Transverse colon (tissue), 4 donors: ENCODE results near the gene CES2. TPM values are rescaled to one million over a fixed set of nuclear protein-coding genes. Genes with fewer than 3 reads are reported as not detected.
A peak's percentile ranks its signal among the peaks of the same experiment; 100 is the strongest.

Experiments used
- DNase-seq: peaks from one replicate; pipeline ENCODE4 v3.0.0-alpha.2; 2019
- H3K27ac ChIP-seq, 4 donors: fragments of 200-600 bp; sonication (generic); 2 replicates each; pipeline ENCODE4 v1.5.1; 2016 to 2018; ENCODE audit warnings: inconsistent platforms in 4 of 4
- H3K27me3 ChIP-seq: fragments of 200-600 bp; sonication (generic); 2 replicates; pipeline ENCODE4 v1.5.1; 2017; ENCODE audit warnings: inconsistent platforms
- H3K36me3 ChIP-seq, 4 donors: fragments of 200-600 bp; sonication (generic); 2 replicates each; pipeline ENCODE4 v1.5.1; 2017 to 2019; ENCODE audit warnings: inconsistent platforms in 4 of 4
- H3K4me1 ChIP-seq, 4 donors: fragments of 200-600 bp; sonication (generic); 2 replicates each; pipeline ENCODE4 v1.5.1; 2017 to 2020; ENCODE audit warnings: inconsistent platforms in 4 of 4
- H3K4me3 ChIP-seq, 4 donors: fragments of 200-600 bp; sonication (generic); 1 replicate in 1 of 4; 2 replicates in 3 of 4; pipeline versions ENCODE4 v1.5.1 to v1.6.1; 2017 to 2019; ENCODE audit warnings: inconsistent platforms in 4 of 4
- H3K9me3 ChIP-seq, 2 donors: fragments of 200-600 bp; sonication (generic); 2 replicates each; pipeline ENCODE4 v1.5.1; 2017 to 2019; ENCODE audit warnings: inconsistent platforms in 2 of 2
- EP300 ChIP-seq: sonication (generic); formaldehyde crosslinking; IDR thresholded peaks from one replicate; pipeline ENCODE4 v1.6.1; 2017; ENCODE audit warnings: antibody characterized with exemption, low read depth
- POLR2A ChIP-seq: fragments of 450-650 bp; IDR thresholded peaks from one replicate; pipeline ENCODE4 v1.6.1; 2016; ENCODE audit warnings: antibody characterized with exemption, mild to moderate bottlenecking, moderate library complexity
- POLR2AphosphoS5 ChIP-seq, 3 donors: sonication (generic); formaldehyde crosslinking; IDR thresholded peaks; one replicate each; pipeline ENCODE4 v1.6.1; 2016; ENCODE audit warnings: antibody characterized with exemption in 3 of 3
- WGBS, 2 donors: methylation state at CpG; one replicate each; pipeline ENCODE4 v1.1.5; 2018; ENCODE audit warnings: low coverage in 1 of 2; 5-methylcytosine and 5-hydroxymethylcytosine counted together
- in situ Hi-C, 4 donors: fragments of 200-750 bp; cut with MboI; loops; one replicate each; pipeline versions ENCODE4 v1.15.0 to v1.15.1; 2017; ENCODE audit warnings: low sequenced_read_pairs in 3 of 4, low pct_ligation_motif_present in 1 of 4, low pct_unique_long_range_greater_than_20kb in 1 of 4
- intact Hi-C: fragments of 100-400 bp; cut with DNase I; formaldehyde crosslinking; loops from one replicate; pipeline ENCODE4 v1.15.1; 2023; ENCODE audit warnings: low total_unique reads
- total RNA-seq, 4 donors: library from RNA; depleted of rRNA; stranded (reverse); fragments of >200 nt; gene quantifications; one replicate each; pipeline ENCODE4 v1.1.0, GENCODE V29; 2016
- TF ChIP-seq, protein P1 (sequence below), 5 experiments: fragments of 200-600 bp in 3 of 5; fragments of 450-650 bp in 2 of 5; sonication (generic) in 3 of 5; IDR thresholded peaks; 1 replicate in 2 of 5; 2 replicates in 3 of 5; pipeline ENCODE4 v1.5.1; 2016 to 2017; ENCODE audit warnings: antibody characterized with exemption in 5 of 5, inconsistent platforms in 3 of 5, mild to moderate bottlenecking in 2 of 5, moderate library complexity in 1 of 5

CES2 gene, protein sequence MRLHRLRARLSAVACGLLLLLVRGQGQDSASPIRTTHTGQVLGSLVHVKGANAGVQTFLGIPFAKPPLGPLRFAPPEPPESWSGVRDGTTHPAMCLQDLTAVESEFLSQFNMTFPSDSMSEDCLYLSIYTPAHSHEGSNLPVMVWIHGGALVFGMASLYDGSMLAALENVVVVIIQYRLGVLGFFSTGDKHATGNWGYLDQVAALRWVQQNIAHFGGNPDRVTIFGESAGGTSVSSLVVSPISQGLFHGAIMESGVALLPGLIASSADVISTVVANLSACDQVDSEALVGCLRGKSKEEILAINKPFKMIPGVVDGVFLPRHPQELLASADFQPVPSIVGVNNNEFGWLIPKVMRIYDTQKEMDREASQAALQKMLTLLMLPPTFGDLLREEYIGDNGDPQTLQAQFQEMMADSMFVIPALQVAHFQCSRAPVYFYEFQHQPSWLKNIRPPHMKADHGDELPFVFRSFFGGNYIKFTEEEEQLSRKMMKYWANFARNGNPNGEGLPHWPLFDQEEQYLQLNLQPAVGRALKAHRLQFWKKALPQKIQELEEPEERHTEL
- 1,000 to 10,000 TPM in 2 of 4 donors, 100 to 1,000 TPM in 2; 462 to 1,338 (median 921) TPM for total RNA-seq

DNA sequence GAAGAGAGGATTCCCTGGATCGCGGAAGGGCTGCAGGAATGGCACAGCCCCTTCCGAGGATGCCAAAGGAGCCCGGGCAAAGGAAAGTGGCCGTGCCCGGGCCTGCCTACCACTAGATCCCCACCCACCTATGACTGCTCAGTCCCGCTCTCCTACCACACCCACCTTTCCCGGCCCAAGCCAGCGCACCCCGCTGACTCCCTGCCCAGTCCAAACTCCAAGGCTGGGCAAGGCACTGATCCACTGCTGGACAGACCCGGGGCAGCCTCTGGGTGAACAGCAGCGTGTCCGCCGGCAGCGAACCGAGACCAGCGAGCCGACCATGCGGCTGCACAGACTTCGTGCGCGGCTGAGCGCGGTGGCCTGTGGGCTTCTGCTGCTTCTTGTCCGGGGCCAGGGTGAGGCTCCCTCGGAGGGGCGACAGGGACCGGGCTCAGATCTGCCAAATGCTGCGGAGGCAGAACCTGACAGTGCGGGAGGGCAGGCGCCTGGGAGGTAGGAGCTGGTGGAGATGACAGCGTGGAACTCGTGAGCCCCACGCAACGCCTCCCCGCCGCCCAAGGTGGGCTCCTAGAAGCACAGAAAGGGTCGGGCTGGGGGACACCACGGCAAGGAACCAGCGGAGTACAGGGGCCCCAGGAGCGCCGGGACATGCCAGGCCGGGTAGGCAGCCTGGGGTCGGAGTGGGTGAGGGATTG is at the start of gene CES2:
Gene CES2 (plus strand): TSS at position 203 of the 698 bp plus-strand sequence. CDS start 120 bp downstream, at position 323.
- H3K4me1 ChIP-seq: peaks cover 17 to 52% (median 43%) of the 10 kb centered on the region in 4 donors
- peak within 1 kb of the TSS; percentile 93 to 97 (median 96) for H3K27ac ChIP-seq
- H3K4me3 ChIP-seq: peak within 1 kb of the TSS; percentile 84 to 99 (median 91)
- 6 to 26% methylated on average over 12 to 44 of the region's 44 CpGs for WGBS, 2 donors
- DNase-seq: peak; percentile 93
- in situ Hi-C loops (no loop called here), intact Hi-C loops (no loop called here)
- peaks cover 0 to 3% (median 1%) of the 10 kb centered on the region in 4 donors for H3K36me3 ChIP-seq
- TF ChIP-seq, protein P1, sequence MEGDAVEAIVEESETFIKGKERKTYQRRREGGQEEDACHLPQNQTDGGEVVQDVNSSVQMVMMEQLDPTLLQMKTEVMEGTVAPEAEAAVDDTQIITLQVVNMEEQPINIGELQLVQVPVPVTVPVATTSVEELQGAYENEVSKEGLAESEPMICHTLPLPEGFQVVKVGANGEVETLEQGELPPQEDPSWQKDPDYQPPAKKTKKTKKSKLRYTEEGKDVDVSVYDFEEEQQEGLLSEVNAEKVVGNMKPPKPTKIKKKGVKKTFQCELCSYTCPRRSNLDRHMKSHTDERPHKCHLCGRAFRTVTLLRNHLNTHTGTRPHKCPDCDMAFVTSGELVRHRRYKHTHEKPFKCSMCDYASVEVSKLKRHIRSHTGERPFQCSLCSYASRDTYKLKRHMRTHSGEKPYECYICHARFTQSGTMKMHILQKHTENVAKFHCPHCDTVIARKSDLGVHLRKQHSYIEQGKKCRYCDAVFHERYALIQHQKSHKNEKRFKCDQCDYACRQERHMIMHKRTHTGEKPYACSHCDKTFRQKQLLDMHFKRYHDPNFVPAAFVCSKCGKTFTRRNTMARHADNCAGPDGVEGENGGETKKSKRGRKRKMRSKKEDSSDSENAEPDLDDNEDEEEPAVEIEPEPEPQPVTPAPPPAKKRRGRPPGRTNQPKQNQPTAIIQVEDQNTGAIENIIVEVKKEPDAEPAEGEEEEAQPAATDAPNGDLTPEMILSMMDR (IDR thresholded peaks at IDR 0.05): no peak
- TF ChIP-seq POLR2AphosphoS5 (IDR thresholded peaks at IDR 0.05) (peak; percentile 70 to 96 (median 93)), POLR2A (peak; percentile 98), EP300 (no peak)
- H3K9me3 ChIP-seq: no peaks in the 10 kb centered on the region
- no peaks in the 10 kb centered on the region for H3K27me3 ChIP-seq

- Histone ChIP-seq H3K36me3 (peaks cover 0 to 5% (median 2%) of the 10 kb centered on the region in 4 donors), H3K27me3 (no peaks in the 10 kb centered on the region), H3K27ac (no peak overlapping the region), H3K9me3 (no peaks in the 10 kb centered on the region), H3K4me3 (no peak overlapping the region), H3K4me1 (peaks cover under 1 to 7% (median 2%) of the 10 kb centered on the region in 4 donors)
- TF ChIP-seq POLR2AphosphoS5 (IDR thresholded peaks at IDR 0.05) (no peak), POLR2A (no peak), EP300 (no peak)
- TF ChIP-seq, protein P1 (IDR thresholded peaks at IDR 0.05): no peak
- DNase-seq: no peak
- in situ Hi-C loops (no loop called here), intact Hi-C loops (no loop called here)
- WGBS, 2 donors: 53 to 84% methylated on average over 2 of the region's 2 CpGs
Observed at GRCh38 chr16:66886321-66886720, 49.0 kb upstream of the CES2 start.

GRCh38 chr16:66886914-66887313 is 48.4 kb upstream of the CES2 start:
- Histone ChIP-seq H3K36me3 (peaks cover 0 to 5% (median 2%) of the 10 kb centered on the region in 4 donors), H3K9me3 (no peaks in the 10 kb centered on the region), H3K27me3 (no peaks in the 10 kb centered on the region), H3K4me3 (no peak overlapping the region), H3K27ac (no peak overlapping the region), H3K4me1 (peaks cover 0 to under 1% (median 0%) of the 10 kb centered on the region in 4 donors)
- WGBS, 2 donors: 79 to 81% methylated on average over 3 of the region's 3 CpGs
- intact Hi-C loops (no loop called here), in situ Hi-C loops (no loop called here)
- TF ChIP-seq POLR2A (no peak), EP300 (no peak), POLR2AphosphoS5 (IDR thresholded peaks at IDR 0.05) (no peak)
- TF ChIP-seq, protein P1 (IDR thresholded peaks at IDR 0.05): no peak
- DNase-seq: no peak
